Thyroid gland (tissue), 4 donors: Measurements from ENCODE around the gene PUM2. TPM values are rescaled to one million over a fixed set of nuclear protein-coding genes. Genes with fewer than 3 reads are reported as not detected.

Source experiments
- DNase-seq, 2 donors: peaks; one replicate each; pipeline ENCODE4 v3.0.0-alpha.2; 2019
- H3K27ac ChIP-seq, 3 donors: fragments of 200-600 bp; sonication (generic); 1 replicate in 2 of 3; 2 replicates in 1 of 3; pipeline ENCODE4 v1.5.1; 2016 to 2019; ENCODE audit warnings: mild to moderate bottlenecking in 1 of 3, moderate library complexity in 1 of 3
- H3K27me3 ChIP-seq: fragments of 200-600 bp; sonication (generic); one replicate; pipeline ENCODE4 v1.5.1; 2019
- H3K36me3 ChIP-seq, 2 donors: fragments of 200-600 bp; sonication (generic); one replicate each; pipeline ENCODE4 v1.5.1; 2016 to 2019
- H3K4me1 ChIP-seq, 2 donors: fragments of 200-600 bp; sonication (generic); one replicate each; pipeline ENCODE4 v1.5.1; 2017 to 2019
- H3K4me3 ChIP-seq, 3 donors: fragments of 200-600 bp; sonication (generic); replicated peaks in 1 of 3; 1 replicate in 2 of 3; 2 replicates in 1 of 3; pipeline ENCODE4 v1.5.1; 2016; ENCODE audit warnings: mild to moderate bottlenecking in 1 of 3
- H3K9me3 ChIP-seq: fragments of 200-600 bp; sonication (generic); one replicate; pipeline ENCODE4 v1.5.1; 2017
- CTCF ChIP-seq, 6 experiments: fragments of 200-600 bp in 3 of 6; fragments of 450-650 bp in 3 of 6; sonication (generic) in 3 of 6; IDR thresholded peaks; one replicate each; pipeline ENCODE4 v1.5.1; 2016 to 2019; ENCODE audit warnings: antibody characterized with exemption in 6 of 6, mild to moderate bottlenecking in 2 of 6, inconsistent platforms in 1 of 6, moderate library complexity in 1 of 6
- POLR2A ChIP-seq, 2 donors: fragments of 450-650 bp; IDR thresholded peaks; one replicate each; pipeline ENCODE4 v1.6.1; 2017; ENCODE audit warnings: antibody characterized with exemption in 2 of 2, mild to moderate bottlenecking in 2 of 2, moderate library complexity in 1 of 2
- WGBS, 2 donors: methylation state at CpG; one replicate each; pipeline ENCODE4 v1.1.5; 2017; 5-methylcytosine and 5-hydroxymethylcytosine counted together
- intact Hi-C: fragments of 100-400 bp; cut with DNase I; formaldehyde crosslinking; loops from one replicate; pipeline ENCODE4 v1.15.1; 2023
- total RNA-seq, 4 donors: library from RNA; depleted of rRNA; stranded (reverse); fragments of >200 nt; gene quantifications; one replicate each; pipeline ENCODE4 v1.2.3, GENCODE V29; 2016

The PUM2 gene
- 100 to 1,000 TPM in 1 of 4 donors, 10 to 100 TPM in 3; 87.5 to 102 (median 91.8) TPM for total RNA-seq

- intact Hi-C loops = no loop called here
- peak in 1 of 6 experiments; percentile 9 for TF ChIP-seq CTCF (IDR thresholded peaks at IDR 0.05)
- TF ChIP-seq POLR2A (IDR thresholded peaks at IDR 0.05) = peak; percentile 8 to 83
- no peaks in the 10 kb centered on the region for H3K36me3 ChIP-seq
- H3K4me3 ChIP-seq = peak within 1 kb of the TSS; percentile 90 to 93 (median 91)
- no peaks in the 10 kb centered on the region for H3K9me3 ChIP-seq
- peaks cover 40 to 44% of the 10 kb centered on the region in 2 donors for H3K4me1 ChIP-seq
- peak within 1 kb of the TSS; percentile 92 to 98 (median 97) for H3K27ac ChIP-seq
- H3K27me3 ChIP-seq = no peaks in the 10 kb centered on the region
- WGBS, 2 donors = 0 to 1% methylated on average over 25 to 34 of the region's 70 CpGs
- peak; percentile 95 for DNase-seq
Measured at GRCh38 chr2:20350753-20351554, at the start of gene PUM2. TSS of gene PUM2 (minus strand) at chr2:20350844. CDS start at chr2:20327360, 23,484 bp downstream.

GRCh38 chr2:20400306-20400705 is 49.7 kb upstream of the PUM2 start:
- TF ChIP-seq CTCF (IDR thresholded peaks at IDR 0.05) = no peak
- no peak for TF ChIP-seq POLR2A (IDR thresholded peaks at IDR 0.05)
- Histone ChIP-seq H3K36me3 (no peaks in the 10 kb centered on the region), H3K4me3 (no peak overlapping the region), H3K27me3 (no peaks in the 10 kb centered on the region), H3K27ac (no peak overlapping the region), H3K4me1 (no peaks in the 10 kb centered on the region), H3K9me3 (no peaks in the 10 kb centered on the region)
- WGBS, 2 donors = 69% methylated on average over 1 of the region's 1 CpG; no CpG with 5 or more reads in 1 of the 2 donors
- DNase-seq = no peak
- intact Hi-C loops = loop anchor here (10.0 kb wide), 1 partner anchor 244 kb away; no protein-coding TSS in a partner anchor

- Histone ChIP-seq H3K27ac (no peak overlapping the region), H3K4me1 (no peaks in the 10 kb centered on the region), H3K4me3 (no peak overlapping the region), H3K36me3 (no peaks in the 10 kb centered on the region), H3K9me3 (no peaks in the 10 kb centered on the region), H3K27me3 (no peaks in the 10 kb centered on the region)
- intact Hi-C loops = no loop called here
- DNase-seq = no peak
- WGBS, 2 donors = 75 to 76% methylated on average over 7 of the region's 7 CpGs
- TF ChIP-seq CTCF (IDR thresholded peaks at IDR 0.05) (no peak), POLR2A (IDR thresholded peaks at IDR 0.05) (no peak)
Measured at GRCh38 chr2:20398956-20399567, 48.4 kb upstream of the PUM2 start.

GRCh38 chr2:20397811-20398447 is 47.3 kb upstream of the PUM2 start:
- intact Hi-C loops = no loop called here
- TF ChIP-seq POLR2A (IDR thresholded peaks at IDR 0.05) (no peak), CTCF (IDR thresholded peaks at IDR 0.05) (no peak)
- Histone ChIP-seq H3K27me3 (no peaks in the 10 kb centered on the region), H3K4me1 (no peaks in the 10 kb centered on the region), H3K4me3 (no peak overlapping the region), H3K9me3 (no peaks in the 10 kb centered on the region), H3K36me3 (no peaks in the 10 kb centered on the region), H3K27ac (no peak overlapping the region)
- no peak for DNase-seq
- 85 to 88% methylated on average over 5 of the region's 5 CpGs for WGBS, 2 donors
